Activated T-cell treated with anti-CD3 and anti-CD28 coated beads, Interleukin-2, amount 50 U/mL, for 4 hours (primary cell): ENCODE data around the gene ZSCAN31. TPM values are rescaled to one million over a fixed set of nuclear protein-coding genes. Genes with fewer than 3 reads are reported as not detected.
"Not testable (repeated sequence)": the region's sequence is repeated elsewhere in the genome, so short reads cannot be mapped to it uniquely, and the experiment has no call there.

Experiments
- ATAC-seq, 2 donors: fragments of 200-7000 bp; cut with Tn5 transposase; one replicate each; pipeline ENCODE4 v1.10.0; 2021
- DNase-seq: peaks from one replicate; pipeline ENCODE4 v3.0.0-alpha.2; 2020
- H3K27me3 Mint-ChIP-seq: one replicate; pipeline ENCODE4 v1.8.0; 2021; ENCODE audit warnings: low read depth, mixed read lengths
- H3K36me3 Mint-ChIP-seq: one replicate; pipeline ENCODE4 v1.8.0; 2022; ENCODE audit warnings: mixed read lengths; ENCODE audit not compliant: insufficient read depth
- H3K4me1 Mint-ChIP-seq: one replicate; pipeline ENCODE4 v1.8.0; 2021; ENCODE audit warnings: low read depth, mixed read lengths
- H3K4me3 Mint-ChIP-seq: one replicate; pipeline ENCODE4 v1.8.0; 2021; ENCODE audit warnings: mild to moderate bottlenecking, moderate library complexity, mixed read lengths
- H3K9me3 Mint-ChIP-seq: one replicate; pipeline ENCODE4 v1.8.0; 2021; ENCODE audit warnings: mixed read lengths
- total RNA-seq, 3 donors: library from RNA; stranded (reverse); gene quantifications; one replicate each; pipeline ENCODE4 v1.2.1, GENCODE V29; 2021

ZSCAN31 gene
- total RNA-seq: 1 to 10 TPM in 1 of 3 donors, under 1 TPM in 2; 0.76 to 1.5 (median 0.83) TPM

GRCh38 chr6:28335564-28336283, at the start of gene ZSCAN31:
Gene ZSCAN31 (minus strand): TSS chr6:28336148. CDS start chr6:28329683, 6,465 bp downstream.
- H3K4me3 Mint-ChIP-seq: no peak within 1 kb of the TSS

GRCh38 chr6:28384143-28384533, 48.2 kb upstream of the ZSCAN31 start:
- ATAC-seq: no peak
- no peaks in the 10 kb centered on the region for H3K27me3 Mint-ChIP-seq
- peaks cover 67% of the 10 kb centered on the region for H3K36me3 Mint-ChIP-seq

More at GRCh38 chr6:28335564-28336283, at the start of gene ZSCAN31:
- H3K36me3 Mint-ChIP-seq: peaks cover 1% of the 10 kb centered on the region
- H3K9me3 Mint-ChIP-seq: peaks cover 6% of the 10 kb centered on the region
- peak; percentile 92 to 93 for ATAC-seq
- DNase-seq: peak; percentile 74
- no peaks in the 10 kb centered on the region for H3K27me3 Mint-ChIP-seq
- H3K4me1 Mint-ChIP-seq: peaks cover 8% of the 10 kb centered on the region

GRCh38 chr6:28383235-28384142, 47.5 kb upstream of the ZSCAN31 start:
- ATAC-seq (peak; percentile 50 to 81), DNase-seq (peak; percentile 28)
- Mint-ChIP-seq H3K9me3 (peaks cover 5% of the 10 kb centered on the region), H3K4me1 (peaks cover 8% of the 10 kb centered on the region), H3K4me3 (peak overlapping the region; percentile 55), H3K27me3 (no peaks in the 10 kb centered on the region), H3K36me3 (peaks cover 66% of the 10 kb centered on the region)

More at GRCh38 chr6:28384143-28384533, 48.2 kb upstream of the ZSCAN31 start:
- Mint-ChIP-seq H3K9me3 (peaks cover 5% of the 10 kb centered on the region), H3K4me3 (no peak overlapping the region), H3K4me1 (peaks cover 8% of the 10 kb centered on the region)
- DNase-seq: no peak

- no peaks in the 10 kb centered on the region for H3K27me3 Mint-ChIP-seq
Observed at GRCh38 chr6:28380381-28380780, 44.4 kb upstream of the ZSCAN31 start.

DNA sequence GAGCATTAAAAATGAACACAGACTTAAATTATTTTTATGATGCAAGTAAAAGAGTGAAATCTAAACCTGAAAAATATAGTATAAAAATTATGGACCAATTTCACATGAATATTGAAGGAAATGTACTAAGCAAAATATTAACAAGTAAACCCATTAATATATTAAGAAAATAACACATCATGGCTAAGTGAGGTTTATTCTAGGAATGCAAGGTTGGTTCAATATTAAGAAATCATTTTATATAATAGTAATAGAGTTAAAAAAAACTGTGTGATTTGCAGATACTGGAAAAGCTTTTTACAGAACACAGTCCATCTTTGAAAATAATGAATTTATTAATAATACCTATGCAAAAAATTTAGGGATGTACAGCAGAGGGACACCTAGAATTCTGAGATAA, 42.7 kb upstream of the ZSCAN31 start:
- Mint-ChIP-seq H3K36me3 (peaks cover 50% of the 10 kb centered on the region), H3K4me1 (peaks cover 4% of the 10 kb centered on the region), H3K27me3 (no peaks in the 10 kb centered on the region), H3K4me3 (no peak overlapping the region), H3K9me3 (peaks cover 5% of the 10 kb centered on the region)
- ATAC-seq (no peak), DNase-seq (no peak)

More at GRCh38 chr6:28380381-28380780, 44.4 kb upstream of the ZSCAN31 start:
- Mint-ChIP-seq H3K9me3 (peaks cover 5% of the 10 kb centered on the region), H3K4me1 (peaks cover 4% of the 10 kb centered on the region), H3K4me3 (no peak overlapping the region), H3K36me3 (peaks cover 55% of the 10 kb centered on the region)
- ATAC-seq (no peak), DNase-seq (no peak)

GRCh38 chr6:28377879-28378278, 41.9 kb upstream of the ZSCAN31 start:
- ATAC-seq: no peak
- DNase-seq: no peak
- Mint-ChIP-seq H3K9me3 (peaks cover 5% of the 10 kb centered on the region), H3K27me3 (no peaks in the 10 kb centered on the region), H3K4me3 (no peak overlapping the region), H3K36me3 (peaks cover 48% of the 10 kb centered on the region), H3K4me1 (peaks cover under 1% of the 10 kb centered on the region)

DNA sequence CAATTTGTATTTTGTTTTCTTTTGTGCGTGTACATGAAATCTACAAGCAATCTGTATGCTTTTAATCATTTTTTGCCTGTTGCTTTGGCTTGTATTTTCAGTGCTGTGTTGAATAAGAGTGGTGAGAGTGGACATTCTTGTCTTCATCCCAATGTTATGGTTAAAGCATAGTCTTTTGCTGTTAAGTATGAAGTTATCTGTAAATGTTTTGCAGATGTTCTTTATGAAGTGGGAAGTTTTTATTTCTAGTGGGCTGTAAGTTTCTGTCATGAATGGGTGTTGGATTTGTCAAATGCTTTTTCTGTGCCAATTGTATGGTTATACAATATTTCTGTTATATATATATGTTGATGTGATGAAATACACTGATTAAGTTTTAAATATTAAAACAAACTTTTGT, 38.0 kb upstream of the ZSCAN31 start:
- Mint-ChIP-seq H3K9me3 (no peaks in the 10 kb centered on the region), H3K4me1 (no peaks in the 10 kb centered on the region), H3K4me3 (no peak overlapping the region), H3K36me3 (peaks cover 17% of the 10 kb centered on the region), H3K27me3 (no peaks in the 10 kb centered on the region)
- ATAC-seq: no peak
- no peak for DNase-seq

- no peaks in the 10 kb centered on the region for H3K4me1 Mint-ChIP-seq
- DNase-seq (no peak), ATAC-seq (no peak)
- H3K27me3 Mint-ChIP-seq: no peaks in the 10 kb centered on the region
- no peaks in the 10 kb centered on the region for H3K9me3 Mint-ChIP-seq
- H3K36me3 Mint-ChIP-seq: peaks cover 14% of the 10 kb centered on the region
- H3K4me3 Mint-ChIP-seq: no peak overlapping the region
Observed at GRCh38 chr6:28371706-28372451, 35.9 kb upstream of the ZSCAN31 start.

DNA sequence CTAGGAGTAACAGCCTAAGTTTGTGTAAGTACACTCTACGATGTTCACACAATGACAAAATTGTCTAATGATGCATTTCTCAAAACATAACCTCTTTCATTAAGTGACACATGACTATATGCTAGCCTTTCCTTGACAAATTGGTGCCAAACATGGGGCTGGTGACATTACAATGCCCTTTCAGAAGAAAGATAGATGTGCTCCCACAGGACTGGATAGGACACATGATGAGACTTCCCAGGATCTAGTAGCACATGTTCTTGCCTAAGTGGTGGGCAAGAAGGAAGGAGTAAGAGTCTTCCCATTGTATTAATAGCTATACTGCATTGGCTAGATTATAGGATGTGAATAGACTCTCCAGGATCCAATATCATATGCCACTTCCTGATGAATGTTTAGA, 35.3 kb upstream of the ZSCAN31 start:
- Mint-ChIP-seq H3K4me1 (no peaks in the 10 kb centered on the region), H3K27me3 (no peaks in the 10 kb centered on the region), H3K9me3 (no peaks in the 10 kb centered on the region), H3K4me3 (no peak overlapping the region), H3K36me3 (peaks cover 18% of the 10 kb centered on the region)
- ATAC-seq (no peak), DNase-seq (no peak)

DNA sequence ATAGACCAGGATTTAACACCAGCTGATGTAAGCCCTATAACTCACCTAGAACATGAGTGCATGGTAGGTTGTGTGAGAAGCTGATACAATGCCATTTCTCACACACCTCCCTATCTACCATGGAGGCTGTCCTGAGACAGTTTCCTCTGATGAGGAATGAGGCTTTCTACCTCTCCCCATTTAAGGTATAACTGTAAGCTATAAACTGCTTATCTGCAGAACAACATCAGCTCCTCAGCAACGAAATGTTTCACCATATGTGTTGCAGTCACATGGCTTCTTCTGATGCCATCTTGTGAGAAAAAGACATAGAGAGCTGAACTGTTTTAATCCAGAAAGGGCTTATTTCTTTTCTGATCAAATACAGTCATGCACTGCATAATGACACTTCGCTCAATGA, 34.5 kb upstream of the ZSCAN31 start:
- Mint-ChIP-seq H3K36me3 (peaks cover 21% of the 10 kb centered on the region), H3K4me1 (no peaks in the 10 kb centered on the region), H3K9me3 (no peaks in the 10 kb centered on the region), H3K4me3 (no peak overlapping the region), H3K27me3 (no peaks in the 10 kb centered on the region)
- no peak for DNase-seq
- ATAC-seq: no peak

- no peak overlapping the region for H3K4me3 Mint-ChIP-seq
- ATAC-seq: no peak
- H3K27me3 Mint-ChIP-seq: no peaks in the 10 kb centered on the region
Observed at GRCh38 chr6:28369463-28369862, 33.5 kb upstream of the ZSCAN31 start.

GRCh38 chr6:28368522-28368921, 32.6 kb upstream of the ZSCAN31 start:
- DNase-seq (no peak), ATAC-seq (no peak)
- H3K4me3 Mint-ChIP-seq: no peak overlapping the region
- peaks cover 23% of the 10 kb centered on the region for H3K36me3 Mint-ChIP-seq
- no peaks in the 10 kb centered on the region for H3K27me3 Mint-ChIP-seq
- H3K9me3 Mint-ChIP-seq: no peaks in the 10 kb centered on the region
- no peaks in the 10 kb centered on the region for H3K4me1 Mint-ChIP-seq

More at GRCh38 chr6:28369463-28369862, 33.5 kb upstream of the ZSCAN31 start:
- DNase-seq: no peak
- Mint-ChIP-seq H3K4me1 (no peaks in the 10 kb centered on the region), H3K36me3 (peaks cover 23% of the 10 kb centered on the region), H3K9me3 (no peaks in the 10 kb centered on the region)

- H3K9me3 Mint-ChIP-seq, DNase-seq, H3K4me3 Mint-ChIP-seq, H3K4me1 Mint-ChIP-seq, ATAC-seq, H3K27me3 Mint-ChIP-seq: not testable (repeated sequence)
- peaks cover 27% of the 10 kb centered on the region for H3K36me3 Mint-ChIP-seq
Observed at GRCh38 chr6:28365590-28365989, 29.6 kb upstream of the ZSCAN31 start.

GRCh38 chr6:28360961-28361360, 25.0 kb upstream of the ZSCAN31 start:
- H3K4me1 Mint-ChIP-seq: peaks cover 3% of the 10 kb centered on the region
- no peaks in the 10 kb centered on the region for H3K9me3 Mint-ChIP-seq
- H3K36me3 Mint-ChIP-seq: peaks cover 17% of the 10 kb centered on the region
- ATAC-seq: no peak
- no peak overlapping the region for H3K4me3 Mint-ChIP-seq
- no peak for DNase-seq
- H3K27me3 Mint-ChIP-seq: no peaks in the 10 kb centered on the region
